ENCODE measurements around the gene DLX2. TPM values are rescaled to one million over a fixed set of nuclear protein-coding genes. Genes with fewer than 3 reads are reported as not detected.

Gene DLX2
- total and polyA plus RNA-seq, 2 of the 13 experiments (the other 11 are each of a cell fraction or from before 2014, with no cell fraction given) = 0.07 to 0.15 TPM

GRCh38 chr2:172103471-172104272, 972 bp upstream of the DLX2 start (continued):
- TF ChIP-seq ZBTB4 (CRISPR knock-in tag; IDR thresholded peaks at IDR 0.05; ENCODE audit: borderline replicate concordance) (no peak), PBX3 (CRISPR knock-in tag; IDR thresholded peaks at IDR 0.05; ENCODE audit: borderline replicate concordance) (no peak), ZNF816 (CRISPR knock-in tag; IDR thresholded peaks at IDR 0.05; ENCODE audit: borderline replicate concordance) (peak; percentile 70; the same call in 1 of the 2 replicates), PCBP2 (optimal IDR thresholded peaks at IDR 0.05; ENCODE audit: low read depth, low read length, poor library complexity, severe bottlenecking) (no peak), PLRG1 (conservative IDR thresholded peaks at IDR 0.05) (no peak), YY1 (IDR thresholded peaks at IDR 0.05; ENCODE audit: insufficient read depth, insufficient replicate concordance, low read depth, low read length) (peak; percentile 80), ZNF704 (CRISPR knock-in tag; IDR thresholded peaks at IDR 0.05; ENCODE audit: borderline replicate concordance) (no peak), ASH2L (IDR thresholded peaks at IDR 0.05; ENCODE audit: insufficient read length, low read depth, low read length) (peak; percentile 35), PRDM10 (CRISPR knock-in tag; IDR thresholded peaks at IDR 0.05; ENCODE audit: low read depth) (0 out of 2 replicates have a peak, but pooled peaks have one; percentile 31), RXRB (CRISPR knock-in tag; IDR thresholded peaks at IDR 0.05; ENCODE audit: borderline replicate concordance) (peak; percentile 26; the same call in 1 of the 2 replicates), BRCA1 (CRISPR knock-in tag; IDR thresholded peaks at IDR 0.05) (0 out of 2 replicates have a peak, but pooled peaks have one; percentile 29), RAD51 (IDR thresholded peaks at IDR 0.05; ENCODE audit: borderline replicate concordance) (no peak), SRSF1 (optimal IDR thresholded peaks at IDR 0.05; ENCODE audit: low read depth, low read length) (no peak), HMG20B (CRISPR knock-in tag; conservative IDR thresholded peaks at IDR 0.05) (no peak)
- TF ChIP-seq, protein P1, sequence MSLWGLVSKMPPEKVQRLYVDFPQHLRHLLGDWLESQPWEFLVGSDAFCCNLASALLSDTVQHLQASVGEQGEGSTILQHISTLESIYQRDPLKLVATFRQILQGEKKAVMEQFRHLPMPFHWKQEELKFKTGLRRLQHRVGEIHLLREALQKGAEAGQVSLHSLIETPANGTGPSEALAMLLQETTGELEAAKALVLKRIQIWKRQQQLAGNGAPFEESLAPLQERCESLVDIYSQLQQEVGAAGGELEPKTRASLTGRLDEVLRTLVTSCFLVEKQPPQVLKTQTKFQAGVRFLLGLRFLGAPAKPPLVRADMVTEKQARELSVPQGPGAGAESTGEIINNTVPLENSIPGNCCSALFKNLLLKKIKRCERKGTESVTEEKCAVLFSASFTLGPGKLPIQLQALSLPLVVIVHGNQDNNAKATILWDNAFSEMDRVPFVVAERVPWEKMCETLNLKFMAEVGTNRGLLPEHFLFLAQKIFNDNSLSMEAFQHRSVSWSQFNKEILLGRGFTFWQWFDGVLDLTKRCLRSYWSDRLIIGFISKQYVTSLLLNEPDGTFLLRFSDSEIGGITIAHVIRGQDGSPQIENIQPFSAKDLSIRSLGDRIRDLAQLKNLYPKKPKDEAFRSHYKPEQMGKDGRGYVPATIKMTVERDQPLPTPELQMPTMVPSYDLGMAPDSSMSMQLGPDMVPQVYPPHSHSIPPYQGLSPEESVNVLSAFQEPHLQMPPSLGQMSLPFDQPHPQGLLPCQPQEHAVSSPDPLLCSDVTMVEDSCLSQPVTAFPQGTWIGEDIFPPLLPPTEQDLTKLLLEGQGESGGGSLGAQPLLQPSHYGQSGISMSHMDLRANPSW (CRISPR knock-in tag; IDR thresholded peaks at IDR 0.05; ENCODE audit: borderline replicate concordance) = no peak
